ENCODE data around the gene PLEKHO2. TPM values are rescaled to one million over a fixed set of nuclear protein-coding genes. Genes with fewer than 3 reads are reported as not detected.
A peak's percentile ranks its signal among the peaks of the same experiment; 100 is the strongest.

The PLEKHO2 gene
- total RNA-seq, 1 donor from 2014 or later = 68.3 TPM

DNA sequence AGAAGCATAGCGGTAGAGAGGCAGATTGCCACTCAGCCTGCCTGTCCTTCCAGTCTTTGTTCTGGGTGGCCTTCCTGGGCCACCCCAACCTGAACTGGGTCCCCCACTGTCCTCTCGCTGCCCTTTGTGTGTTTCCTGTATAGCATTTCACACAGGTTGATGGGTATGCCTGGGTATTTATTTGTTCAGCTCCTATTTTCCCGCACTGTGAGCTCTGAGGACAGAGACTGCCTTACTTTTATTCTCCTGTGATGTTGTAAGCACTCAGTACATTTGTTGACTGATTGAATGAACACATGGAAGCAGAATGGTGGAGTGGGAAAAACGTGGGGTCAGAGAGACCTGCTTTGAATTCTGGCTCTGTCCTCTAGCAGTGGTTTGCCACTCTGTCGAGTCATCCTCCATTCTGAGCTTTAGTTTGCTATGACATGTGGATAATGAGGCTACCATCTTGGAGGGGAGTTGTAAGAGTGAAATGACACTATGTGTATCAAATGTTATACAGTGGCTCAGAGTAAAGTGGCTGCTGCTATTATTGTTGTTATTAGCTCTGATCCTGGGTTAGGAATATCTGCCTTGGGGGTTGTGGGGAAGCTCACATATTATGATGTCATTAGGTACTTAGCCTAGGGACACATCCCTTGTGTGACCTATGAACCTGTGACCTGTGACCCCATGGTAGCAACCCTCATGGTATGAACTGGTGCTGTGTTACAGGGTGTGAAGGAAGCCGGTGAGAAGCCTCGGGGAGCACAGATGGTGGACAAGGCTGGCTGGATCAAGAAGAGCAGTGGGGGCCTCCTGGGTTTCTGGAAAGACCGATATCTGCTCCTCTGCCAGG is 6.4 kb downstream of the PLEKHO2 start:
- H3K27ac ChIP-seq = no peak overlapping the region

DNA sequence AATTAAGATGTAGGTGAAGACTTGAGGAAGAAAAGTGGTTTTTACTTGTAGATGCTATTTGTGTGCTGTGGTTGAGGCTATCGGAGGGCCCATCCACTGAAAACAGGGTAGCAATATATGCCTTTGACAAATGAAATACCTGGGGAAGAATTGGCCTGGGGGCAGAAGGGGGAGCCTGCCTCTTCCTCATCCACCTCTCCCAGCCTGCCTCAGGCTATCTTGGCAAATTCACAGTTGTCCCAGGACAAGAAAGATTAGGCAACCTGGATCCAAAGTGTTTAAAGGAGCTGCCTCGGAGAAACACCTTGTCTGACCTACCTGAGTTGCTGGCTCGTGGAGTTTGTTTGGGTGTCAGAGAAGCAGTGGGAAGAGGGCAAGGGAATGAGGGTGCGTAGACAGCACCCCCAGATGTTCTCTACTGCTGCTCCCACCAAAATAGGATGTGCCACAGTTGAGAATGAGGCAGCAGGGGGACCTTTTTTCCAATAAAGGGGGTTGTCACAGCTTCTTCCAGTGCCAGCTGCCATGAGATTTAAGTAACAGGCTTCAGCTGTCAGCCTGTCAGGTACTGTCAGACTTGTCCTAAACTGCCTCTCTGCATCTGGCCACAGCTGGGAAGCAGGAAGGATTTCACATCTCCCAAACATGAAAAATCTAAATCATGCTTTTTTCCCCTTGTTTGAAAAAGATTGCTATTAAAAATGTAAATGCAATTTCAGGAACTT is 9.2 kb downstream of the PLEKHO2 start:
- ATAC-seq (peak; percentile 3 to 28), DNase-seq (no peak)
- Histone ChIP-seq H3K4me3 (no peak overlapping the region), H3K4me1 (peaks cover 99% of the 10 kb centered on the region), H3K27ac (peak overlapping the region; percentile 64), H3K36me3 (peaks cover 69% of the 10 kb centered on the region), H3K9me3 (no peaks in the 10 kb centered on the region), H3K27me3 (ENCODE audit: low read depth) (no peaks in the 10 kb centered on the region)
- intact Hi-C loops (cut with DNase I) = no loop called here
- TF ChIP-seq, protein P1, sequence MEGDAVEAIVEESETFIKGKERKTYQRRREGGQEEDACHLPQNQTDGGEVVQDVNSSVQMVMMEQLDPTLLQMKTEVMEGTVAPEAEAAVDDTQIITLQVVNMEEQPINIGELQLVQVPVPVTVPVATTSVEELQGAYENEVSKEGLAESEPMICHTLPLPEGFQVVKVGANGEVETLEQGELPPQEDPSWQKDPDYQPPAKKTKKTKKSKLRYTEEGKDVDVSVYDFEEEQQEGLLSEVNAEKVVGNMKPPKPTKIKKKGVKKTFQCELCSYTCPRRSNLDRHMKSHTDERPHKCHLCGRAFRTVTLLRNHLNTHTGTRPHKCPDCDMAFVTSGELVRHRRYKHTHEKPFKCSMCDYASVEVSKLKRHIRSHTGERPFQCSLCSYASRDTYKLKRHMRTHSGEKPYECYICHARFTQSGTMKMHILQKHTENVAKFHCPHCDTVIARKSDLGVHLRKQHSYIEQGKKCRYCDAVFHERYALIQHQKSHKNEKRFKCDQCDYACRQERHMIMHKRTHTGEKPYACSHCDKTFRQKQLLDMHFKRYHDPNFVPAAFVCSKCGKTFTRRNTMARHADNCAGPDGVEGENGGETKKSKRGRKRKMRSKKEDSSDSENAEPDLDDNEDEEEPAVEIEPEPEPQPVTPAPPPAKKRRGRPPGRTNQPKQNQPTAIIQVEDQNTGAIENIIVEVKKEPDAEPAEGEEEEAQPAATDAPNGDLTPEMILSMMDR (IDR thresholded peaks at IDR 0.05) = no peak

More for the DNA sequence above, 6.4 kb downstream of the PLEKHO2 start:
- Histone ChIP-seq H3K9me3 (no peaks in the 10 kb centered on the region), H3K27me3 (ENCODE audit: low read depth) (no peaks in the 10 kb centered on the region), H3K4me1 (peaks cover 93% of the 10 kb centered on the region), H3K4me3 (no peak overlapping the region), H3K36me3 (peaks cover 41% of the 10 kb centered on the region)
- no peak for DNase-seq
- TF ChIP-seq, protein P1 (IDR thresholded peaks at IDR 0.05) = no peak
- ATAC-seq = no peak
- intact Hi-C loops (cut with DNase I) = no loop called here

DNA sequence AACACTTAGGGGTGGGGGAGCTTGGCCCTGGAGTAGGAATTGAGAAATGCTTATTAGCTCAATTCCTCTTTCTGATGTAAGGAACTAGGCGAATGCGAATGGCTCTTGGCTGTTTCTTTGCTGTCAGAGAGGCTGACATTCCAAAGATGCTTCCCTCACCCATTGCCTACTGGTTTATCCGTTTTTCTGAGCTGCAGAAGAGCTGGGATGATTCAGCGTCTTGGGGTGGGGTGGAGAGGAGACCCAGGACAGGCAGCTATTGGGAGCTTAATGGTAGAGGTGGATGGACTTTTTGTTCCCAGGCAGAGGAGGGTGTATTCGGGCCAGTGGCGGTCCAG is 9.8 kb downstream of the PLEKHO2 start:
- ATAC-seq = peak; percentile 63 to 69
- no peak for DNase-seq
- H3K27ac ChIP-seq = peak overlapping the region; percentile 64
- H3K27me3 ChIP-seq (ENCODE audit: low read depth) = no peaks in the 10 kb centered on the region
- H3K4me3 ChIP-seq = no peak overlapping the region
- no peaks in the 10 kb centered on the region for H3K9me3 ChIP-seq
- peaks cover 99% of the 10 kb centered on the region for H3K4me1 ChIP-seq
- H3K36me3 ChIP-seq = peaks cover 72% of the 10 kb centered on the region
- intact Hi-C loops (cut with DNase I) = no loop called here
- TF ChIP-seq, protein P1 (IDR thresholded peaks at IDR 0.05) = no peak

- H3K27ac ChIP-seq = peak overlapping the region; percentile 65
- H3K27me3 ChIP-seq (ENCODE audit: low read depth) = no peaks in the 10 kb centered on the region
- H3K36me3 ChIP-seq = peaks cover 69% of the 10 kb centered on the region
- no peak overlapping the region for H3K4me3 ChIP-seq
- DNase-seq (no peak), ATAC-seq (no peak)
- TF ChIP-seq, protein P1 (IDR thresholded peaks at IDR 0.05) = no peak
- H3K9me3 ChIP-seq = no peaks in the 10 kb centered on the region
- peaks cover 93% of the 10 kb centered on the region for H3K4me1 ChIP-seq
- intact Hi-C loops (cut with DNase I) = no loop called here
These were observed 12.3 kb downstream of the PLEKHO2 start for GRCh38 chr15:64854041-64854440.

- H3K9me3 ChIP-seq = no peaks in the 10 kb centered on the region
- peak overlapping the region; percentile 65 for H3K27ac ChIP-seq
- H3K27me3 ChIP-seq (ENCODE audit: low read depth) = no peaks in the 10 kb centered on the region
- H3K4me1 ChIP-seq = peaks cover 94% of the 10 kb centered on the region
- TF ChIP-seq, protein P1 (IDR thresholded peaks at IDR 0.05) = no peak
- no peak overlapping the region for H3K4me3 ChIP-seq
- H3K36me3 ChIP-seq = peaks cover 69% of the 10 kb centered on the region
- ATAC-seq (no peak), DNase-seq (no peak)
- intact Hi-C loops (cut with DNase I) = no loop called here
These were observed 12.8 kb downstream of the PLEKHO2 start for GRCh38 chr15:64854526-64854925.
